IPS-NIHi7 (cell line): ENCODE data around the gene BCL7C.

Source experiments
- DNase-seq: peaks from one replicate; pipeline ENCODE4 v3.0.0; 2012; ENCODE audit warnings: mixed read lengths; ENCODE audit errors: extremely low spot score

Gene BCL7C

DNA sequence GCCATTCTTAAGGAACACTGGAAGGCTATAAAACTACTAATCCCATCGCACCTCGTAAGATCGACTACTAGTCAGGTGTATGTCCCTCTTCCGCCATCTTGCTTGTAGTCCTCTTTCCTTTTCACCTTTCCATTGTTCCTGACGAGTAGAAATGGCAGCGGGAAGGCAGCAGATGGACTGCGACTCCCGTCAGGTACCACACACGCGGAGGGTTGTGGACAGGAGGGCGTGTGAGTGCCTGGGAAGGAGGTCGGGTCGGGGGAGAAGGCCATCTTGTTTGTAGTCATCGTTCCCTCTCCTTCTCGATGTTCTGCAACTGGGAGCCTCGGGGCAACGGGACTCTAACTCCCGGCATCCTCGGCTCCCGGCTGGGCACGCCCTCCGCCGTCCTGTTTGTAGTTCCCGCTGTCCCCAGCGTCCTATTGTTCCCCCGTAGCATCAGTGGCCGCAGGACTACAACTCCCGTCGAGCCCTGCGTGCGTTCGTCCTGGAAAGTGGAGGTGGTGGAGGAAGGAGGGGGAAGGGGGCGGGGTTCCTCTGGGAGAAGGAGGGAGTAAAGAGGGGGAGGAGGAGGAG, 29.2 kb upstream of the BCL7C start:
- peak; percentile 89 for DNase-seq

DNA sequence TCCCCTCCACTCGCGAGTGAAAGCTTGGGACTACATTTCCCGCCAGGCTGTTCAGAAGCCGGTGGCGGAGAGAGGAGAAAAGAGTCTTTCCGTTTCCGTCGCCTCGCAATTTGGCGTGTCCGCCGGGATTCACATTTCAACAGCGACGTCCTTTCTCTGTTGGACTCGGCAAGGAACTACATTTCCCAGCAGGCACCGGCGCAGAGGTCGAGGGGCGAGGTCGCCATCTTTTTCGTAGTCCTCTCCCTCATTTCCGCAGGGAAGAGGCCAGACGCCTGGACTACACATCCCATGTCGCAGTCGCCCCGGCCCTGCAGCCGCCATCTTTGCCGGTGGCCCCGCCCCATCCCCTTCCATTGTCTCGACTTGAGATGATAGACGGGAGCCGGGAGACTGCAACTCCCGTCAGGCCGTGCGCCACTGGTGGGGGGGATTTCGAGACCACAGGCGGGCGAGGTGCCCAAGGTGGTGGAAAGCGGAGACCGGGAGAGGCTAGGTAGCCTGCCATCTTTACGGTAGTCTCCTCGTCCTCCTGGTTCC, 28.6 kb upstream of the BCL7C start:
- DNase-seq, result peak; percentile 87

DNA sequence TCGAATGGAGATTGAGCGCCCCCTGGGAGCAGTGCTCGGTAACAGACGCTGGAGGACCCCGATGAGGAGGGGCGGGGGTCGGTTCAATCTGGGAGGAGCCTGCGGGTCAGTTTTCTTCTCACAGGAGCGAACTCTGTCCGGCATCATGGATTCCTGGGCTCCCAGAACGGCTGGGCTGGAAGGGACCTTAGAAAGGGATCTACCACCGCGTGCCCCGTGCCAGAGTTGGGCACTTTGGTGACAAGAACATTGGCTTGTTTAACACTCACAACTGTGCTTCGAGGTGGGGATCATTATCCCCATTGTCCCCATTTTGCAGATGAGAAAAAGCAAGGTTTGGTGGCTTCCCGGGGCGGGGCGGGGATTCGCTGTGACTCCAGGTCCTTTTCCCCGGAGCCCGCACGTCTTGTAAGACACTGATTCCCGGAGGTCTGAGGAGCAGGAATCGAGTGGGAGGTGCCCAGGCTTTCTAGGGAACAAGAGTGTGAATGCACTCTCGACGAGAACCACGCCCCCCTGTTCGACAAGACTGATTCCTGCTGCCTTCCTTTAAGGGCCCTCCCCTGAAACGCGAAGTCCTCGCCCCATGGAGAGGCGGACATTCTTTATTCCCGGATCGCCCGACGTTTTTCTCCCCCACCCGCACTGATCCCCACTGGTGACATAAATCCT, 28.0 kb upstream of the BCL7C start:
- peak; percentile 91 for DNase-seq

DNA sequence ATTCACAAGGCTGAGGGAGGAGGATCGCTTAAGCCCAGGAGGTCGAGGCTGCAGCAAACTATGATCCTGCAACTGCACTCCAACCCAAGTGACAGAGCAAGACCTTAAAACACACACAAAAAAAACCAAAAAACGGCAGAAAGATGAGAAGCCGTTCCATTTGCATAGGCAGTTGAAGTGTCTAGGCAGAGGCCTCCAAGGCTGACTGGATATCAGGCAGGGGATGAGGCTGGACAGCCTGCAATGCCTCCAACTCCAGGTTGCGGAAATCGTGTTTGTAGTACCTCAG, 27.5 kb upstream of the BCL7C start:
- no peak for DNase-seq

DNA sequence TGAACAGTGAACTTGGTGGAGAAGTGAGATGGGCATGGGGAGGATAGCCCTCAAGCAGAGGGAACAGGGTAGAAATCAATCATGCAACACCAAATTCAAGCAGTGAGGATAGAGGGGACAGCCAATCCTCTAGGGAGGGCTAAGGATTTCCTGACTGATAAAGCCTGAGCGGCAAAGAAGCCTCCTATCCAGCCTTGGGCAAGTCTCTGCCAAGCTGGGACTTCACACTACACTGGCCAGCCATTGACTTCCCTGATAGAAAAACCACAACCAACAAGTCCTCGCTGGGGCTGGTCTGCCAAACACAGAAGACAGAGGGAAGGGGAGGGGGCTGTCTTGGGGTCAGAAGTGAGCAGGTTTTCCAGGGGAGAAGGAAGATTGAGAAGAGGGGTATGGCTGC, 27.0 kb upstream of the BCL7C start:
- DNase-seq, result no peak

DNA sequence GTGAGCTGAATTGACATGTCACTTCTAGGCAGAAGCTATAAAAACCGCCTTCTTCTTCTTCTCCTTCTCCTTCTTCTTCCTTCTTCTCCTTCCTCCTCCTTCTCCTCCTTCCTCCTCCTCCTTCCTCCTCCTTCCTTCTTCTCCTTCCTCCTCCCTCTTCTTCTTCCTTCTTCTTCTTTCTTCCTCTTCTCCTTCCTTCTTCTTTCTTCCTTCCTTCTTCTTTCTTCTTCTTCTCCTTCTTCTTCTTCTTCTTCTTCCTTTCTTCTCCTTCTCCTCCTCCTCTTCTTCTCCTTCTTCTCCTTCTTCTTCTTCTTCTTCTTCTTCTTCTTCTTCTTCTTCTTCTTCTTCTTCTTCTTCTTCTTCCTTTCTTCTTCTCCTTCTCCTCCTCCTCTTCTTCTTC, 24.7 kb upstream of the BCL7C start:
- DNase-seq, result no peak

DNA sequence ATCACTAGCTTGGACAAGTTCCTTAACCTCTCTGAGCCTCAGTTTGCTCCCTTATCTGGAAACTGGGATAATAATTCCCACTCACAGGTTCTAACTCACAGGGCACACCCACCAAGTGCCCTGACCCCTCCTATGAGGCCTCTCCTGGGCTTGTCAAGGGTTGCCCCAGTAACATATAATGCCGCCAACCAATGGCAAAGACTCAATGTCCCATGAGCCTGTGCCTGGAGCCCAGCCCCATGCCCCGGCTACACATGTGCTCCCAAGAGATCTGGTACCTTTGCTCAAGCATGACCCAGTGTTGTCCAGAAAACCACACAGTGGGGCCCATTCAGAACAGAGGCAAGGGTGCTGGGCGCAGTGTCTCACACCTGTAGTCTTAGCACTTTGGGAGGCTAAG, 21.0 kb upstream of the BCL7C start:
- DNase-seq, result no peak

DNA sequence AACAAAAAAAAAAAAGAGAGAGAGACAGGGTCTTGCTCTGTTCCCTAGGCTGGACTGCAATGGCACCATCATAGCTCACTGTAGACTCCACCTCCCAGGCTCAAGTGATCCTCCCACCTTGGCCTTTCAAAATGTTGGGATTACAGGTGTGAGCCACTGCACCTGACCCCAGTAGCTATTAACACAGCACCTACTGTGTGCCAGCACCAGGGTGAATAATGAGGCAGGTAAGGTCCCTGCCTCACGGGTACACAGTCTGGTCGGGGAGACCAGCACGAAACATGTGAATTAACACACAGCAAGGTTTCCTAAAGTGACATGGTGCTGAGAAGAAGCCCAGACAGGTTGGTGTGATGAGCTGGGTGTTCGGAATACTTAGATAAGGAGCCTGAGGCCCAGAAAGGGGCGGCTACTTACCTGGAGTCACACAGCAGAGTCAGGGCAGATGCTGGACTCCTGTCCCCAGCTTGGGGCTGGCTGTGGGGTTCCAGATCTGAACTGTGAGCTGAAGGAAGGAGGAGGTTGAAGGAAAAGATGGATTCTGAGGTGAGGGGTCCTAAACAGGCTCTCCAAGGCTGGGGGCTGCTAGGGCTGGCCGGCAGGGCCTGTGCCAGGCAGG, 19.0 kb upstream of the BCL7C start:
- no peak for DNase-seq

DNA sequence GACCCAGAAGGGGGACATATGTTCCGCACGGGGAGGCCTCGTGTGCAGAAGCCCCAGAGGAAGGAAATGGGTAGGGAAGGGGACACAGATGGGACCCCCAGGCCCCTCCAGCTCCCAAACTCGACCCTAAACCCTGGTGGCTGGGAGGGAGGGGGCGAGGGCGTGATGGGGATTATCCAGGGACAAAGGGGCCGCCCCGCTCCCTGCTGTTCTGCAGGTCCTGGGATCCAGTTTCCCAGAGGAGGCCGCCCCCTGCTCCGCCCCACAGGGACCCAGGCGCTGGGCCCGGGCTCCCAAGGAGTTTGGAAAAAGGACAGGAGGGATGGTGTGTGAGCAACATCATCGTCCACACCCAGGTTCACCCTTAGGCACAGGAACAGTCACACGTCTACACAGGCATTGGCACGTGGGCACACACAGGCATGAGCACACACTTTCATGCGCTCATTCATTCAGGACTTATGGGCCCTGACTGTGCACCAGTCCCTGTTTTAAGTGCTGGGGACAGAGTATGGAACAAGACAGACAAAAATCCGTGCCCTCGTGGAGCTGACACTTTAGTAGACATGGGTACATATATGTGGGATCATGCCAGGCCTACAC, 16.7 kb upstream of the BCL7C start:
- peak; percentile 26 for DNase-seq

DNA sequence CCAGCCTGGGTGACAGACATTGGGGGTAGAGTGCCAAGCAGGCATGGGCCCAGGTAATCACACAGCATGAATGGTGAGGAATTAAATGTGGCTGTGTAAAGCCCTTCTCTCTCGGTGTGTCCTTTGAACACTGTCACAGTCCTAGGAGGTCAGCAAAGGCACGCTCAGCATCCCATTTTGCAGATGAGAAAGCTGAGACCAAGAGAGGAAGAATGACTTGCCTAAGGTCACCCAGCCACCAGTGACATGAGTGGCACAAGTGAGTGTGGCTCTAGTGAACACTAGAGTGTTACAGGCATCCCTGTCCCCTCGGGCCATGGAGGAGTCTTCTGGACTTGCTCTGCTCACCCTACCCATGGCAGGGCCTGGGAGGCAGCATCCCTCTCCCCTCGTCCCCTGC, 13.2 kb upstream of the BCL7C start:
- no peak for DNase-seq

DNA sequence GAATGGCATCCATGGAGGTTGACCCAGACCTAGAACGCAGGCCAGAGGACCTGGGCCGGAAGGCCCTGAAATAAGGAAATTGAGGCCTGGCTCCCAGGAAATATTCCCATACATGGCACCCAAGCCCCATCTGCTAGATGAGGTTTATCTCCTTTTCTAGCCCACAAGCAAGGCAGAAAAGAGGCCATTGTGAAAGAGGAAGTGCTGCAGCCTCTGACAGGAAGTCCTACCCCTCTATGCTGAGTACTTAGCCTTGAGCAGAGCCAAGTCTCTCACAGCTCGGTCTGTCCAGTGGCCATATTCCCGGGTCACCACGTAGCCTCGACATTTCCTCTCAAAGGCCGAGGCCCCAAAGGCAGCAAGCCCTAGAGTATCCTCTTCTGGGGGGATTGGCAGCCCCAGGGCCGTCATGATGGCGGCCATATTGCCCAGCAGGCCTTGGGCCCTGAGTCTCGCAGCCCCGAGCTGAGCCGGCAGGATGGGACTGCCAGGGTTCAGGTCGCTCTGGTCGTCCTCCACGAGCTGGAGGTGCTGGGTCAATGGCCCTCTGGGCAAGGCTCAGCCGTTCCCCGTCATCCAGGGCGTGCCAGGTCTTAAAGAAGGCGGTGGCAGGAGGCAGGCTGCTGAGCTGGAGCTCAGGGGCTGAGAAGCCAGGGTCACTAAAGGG, 10.4 kb upstream of the BCL7C start:
- DNase-seq, result no peak

DNA sequence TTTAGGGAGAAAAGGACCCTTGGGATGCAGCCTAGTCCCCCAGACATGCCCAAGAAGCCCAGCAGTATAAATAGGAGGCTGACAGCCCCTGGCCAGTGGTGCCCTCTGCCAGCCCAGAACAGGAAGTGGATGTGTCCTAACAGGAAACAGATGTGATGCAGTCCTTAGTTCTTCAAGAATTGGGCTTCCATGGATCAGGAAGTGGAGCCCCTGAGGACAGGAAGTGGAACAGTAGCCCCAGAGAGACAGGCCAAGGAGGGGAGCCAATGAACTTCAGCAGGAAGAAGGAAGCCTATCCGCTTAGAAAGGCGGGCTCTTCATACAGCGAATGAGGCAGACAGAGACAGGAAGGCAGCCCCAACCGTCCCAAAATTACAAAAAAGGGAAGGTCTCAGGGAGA, 9.7 kb upstream of the BCL7C start:
- DNase-seq, result no peak

DNA sequence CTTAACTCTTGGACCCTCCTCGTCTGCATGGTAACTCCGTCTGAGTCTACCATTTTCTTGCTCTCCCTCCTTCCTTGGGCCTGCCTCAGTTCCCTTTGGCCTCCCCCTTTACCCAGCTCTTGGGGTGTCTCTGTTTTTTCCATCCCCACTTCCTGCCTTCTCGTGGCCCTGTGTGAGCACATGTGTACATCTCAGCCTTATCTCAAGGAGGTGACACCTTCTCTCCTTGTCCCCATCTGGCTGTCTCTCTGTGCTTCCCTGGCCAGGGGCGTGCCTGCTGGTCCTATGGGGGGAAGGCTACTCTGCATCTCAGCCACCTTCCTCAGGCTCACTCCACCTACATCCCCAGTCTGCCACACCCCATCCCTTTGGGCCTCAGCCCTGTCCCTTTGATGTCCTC, 9.1 kb upstream of the BCL7C start:
- peak; percentile 34 for DNase-seq

DNA sequence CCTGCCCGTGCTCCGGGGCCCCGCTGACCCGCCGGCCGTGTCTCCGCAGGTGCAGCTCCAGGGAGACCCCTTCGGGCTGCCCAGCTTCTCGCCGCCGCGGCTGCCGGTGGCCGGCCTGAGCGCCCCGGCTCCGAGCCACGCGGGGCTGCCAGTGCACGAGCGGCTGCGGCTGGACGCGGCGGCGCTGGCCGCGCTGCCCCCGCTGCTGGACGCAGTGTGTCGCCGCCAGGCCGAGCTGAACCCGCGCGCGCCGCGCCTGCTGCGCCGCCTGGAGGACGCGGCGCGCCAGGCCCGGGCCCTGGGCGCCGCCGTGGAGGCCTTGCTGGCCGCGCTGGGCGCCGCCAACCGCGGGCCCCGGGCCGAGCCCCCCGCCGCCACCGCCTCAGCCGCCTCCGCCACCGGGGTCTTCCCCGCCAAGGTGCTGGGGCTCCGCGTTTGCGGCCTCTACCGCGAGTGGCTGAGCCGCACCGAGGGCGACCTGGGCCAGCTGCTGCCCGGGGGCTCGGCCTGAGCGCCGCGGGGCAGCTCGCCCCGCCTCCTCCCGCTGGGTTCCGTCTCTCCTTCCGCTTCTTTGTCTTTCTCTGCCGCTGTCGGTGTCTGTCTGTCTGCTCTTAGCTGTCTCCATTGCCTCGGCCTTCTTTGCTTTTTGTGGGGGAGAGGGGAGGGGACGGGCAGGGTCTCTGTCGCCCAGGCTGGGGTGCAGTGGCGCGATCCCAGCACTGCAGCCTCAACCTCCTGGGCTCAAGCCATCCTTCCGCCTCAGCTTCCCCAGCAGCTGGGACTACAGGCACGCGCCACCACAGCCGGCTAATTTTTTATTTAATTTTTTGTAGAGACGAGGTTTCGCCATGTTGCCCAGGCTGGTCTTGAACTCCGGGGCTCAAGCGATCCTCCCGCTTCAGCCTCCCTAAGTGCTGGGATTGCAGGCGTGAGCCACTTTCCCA, 8.4 kb upstream of the BCL7C start:
- peak; percentile 83 for DNase-seq

DNA sequence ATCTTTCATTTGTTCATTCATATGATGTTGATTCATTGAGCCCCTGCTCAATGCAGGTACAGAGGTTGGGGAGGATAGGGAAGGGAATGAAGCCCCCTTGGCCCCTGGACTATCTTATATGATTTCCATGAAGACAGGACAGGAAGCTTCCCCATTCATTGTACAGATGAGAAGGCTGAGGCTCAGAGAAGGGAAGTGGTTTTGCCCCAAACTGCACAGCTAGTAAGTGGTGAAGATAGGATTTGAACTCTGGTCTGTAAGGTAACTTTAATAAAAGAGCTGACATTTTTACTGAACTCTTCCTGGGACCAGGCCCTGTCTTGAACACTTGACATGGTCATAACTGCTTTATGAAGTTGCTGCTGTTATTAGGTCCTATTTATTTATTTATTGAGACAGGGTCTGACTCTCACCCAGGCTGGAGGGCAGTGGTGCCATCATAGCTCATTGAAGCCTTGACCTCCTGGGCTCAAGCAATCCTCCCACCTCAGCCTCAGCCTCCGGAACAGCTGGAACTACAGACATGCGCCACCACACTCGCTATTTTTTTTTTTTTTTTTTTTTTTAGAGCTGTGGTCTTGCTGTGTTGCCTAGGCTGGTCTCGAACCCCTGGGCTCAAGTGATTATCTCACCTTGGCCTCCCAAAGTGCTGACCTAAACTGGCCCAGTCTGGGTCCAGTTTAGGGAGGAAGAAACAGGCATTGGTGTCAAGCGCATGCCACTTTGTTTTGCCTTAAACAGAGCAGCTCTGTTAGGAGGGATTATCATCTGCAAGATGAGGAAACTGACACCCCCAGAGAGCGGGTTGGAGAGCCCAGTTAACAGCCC, 7.5 kb upstream of the BCL7C start:
- no peak for DNase-seq

DNA sequence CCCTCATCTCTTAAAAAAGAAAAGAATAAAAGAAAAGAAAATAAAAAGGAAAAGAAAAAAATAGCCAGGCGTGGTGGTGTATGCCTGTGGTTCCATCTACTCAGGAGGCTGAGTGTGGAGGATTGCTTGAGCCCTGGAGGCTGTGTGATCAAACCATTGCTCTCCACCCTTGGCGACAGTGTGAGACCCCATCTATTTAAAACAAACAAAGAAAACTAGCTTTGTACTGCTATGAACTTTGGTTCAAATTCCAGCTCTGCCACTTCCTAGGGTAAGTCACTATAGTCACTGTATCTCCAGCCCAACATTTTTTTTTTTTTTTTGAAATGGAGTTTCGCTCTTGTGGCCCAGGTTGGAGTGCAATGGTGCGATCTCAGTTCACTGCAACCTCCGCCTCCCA, 6.7 kb upstream of the BCL7C start:
- no peak for DNase-seq

DNA sequence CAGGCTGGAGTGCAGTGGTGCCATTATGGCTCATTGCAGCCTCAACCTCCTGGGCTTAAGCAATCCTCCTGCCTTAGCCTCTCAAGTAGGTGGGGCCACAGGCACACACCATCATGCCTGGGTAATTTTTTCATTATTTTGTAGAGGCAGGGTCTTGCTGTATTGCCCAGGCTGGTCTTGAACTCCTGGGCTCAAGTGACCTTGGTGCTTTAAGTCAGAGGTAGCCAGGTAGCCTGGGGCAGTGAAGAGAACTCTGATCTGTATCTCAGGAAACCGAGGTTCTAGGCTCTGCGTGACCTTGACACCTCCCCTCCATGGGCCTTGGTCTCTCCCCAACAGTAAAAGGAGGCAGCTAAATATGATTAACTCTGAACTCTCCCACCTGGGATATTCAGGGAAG, 5.9 kb upstream of the BCL7C start:
- no peak for DNase-seq

DNA sequence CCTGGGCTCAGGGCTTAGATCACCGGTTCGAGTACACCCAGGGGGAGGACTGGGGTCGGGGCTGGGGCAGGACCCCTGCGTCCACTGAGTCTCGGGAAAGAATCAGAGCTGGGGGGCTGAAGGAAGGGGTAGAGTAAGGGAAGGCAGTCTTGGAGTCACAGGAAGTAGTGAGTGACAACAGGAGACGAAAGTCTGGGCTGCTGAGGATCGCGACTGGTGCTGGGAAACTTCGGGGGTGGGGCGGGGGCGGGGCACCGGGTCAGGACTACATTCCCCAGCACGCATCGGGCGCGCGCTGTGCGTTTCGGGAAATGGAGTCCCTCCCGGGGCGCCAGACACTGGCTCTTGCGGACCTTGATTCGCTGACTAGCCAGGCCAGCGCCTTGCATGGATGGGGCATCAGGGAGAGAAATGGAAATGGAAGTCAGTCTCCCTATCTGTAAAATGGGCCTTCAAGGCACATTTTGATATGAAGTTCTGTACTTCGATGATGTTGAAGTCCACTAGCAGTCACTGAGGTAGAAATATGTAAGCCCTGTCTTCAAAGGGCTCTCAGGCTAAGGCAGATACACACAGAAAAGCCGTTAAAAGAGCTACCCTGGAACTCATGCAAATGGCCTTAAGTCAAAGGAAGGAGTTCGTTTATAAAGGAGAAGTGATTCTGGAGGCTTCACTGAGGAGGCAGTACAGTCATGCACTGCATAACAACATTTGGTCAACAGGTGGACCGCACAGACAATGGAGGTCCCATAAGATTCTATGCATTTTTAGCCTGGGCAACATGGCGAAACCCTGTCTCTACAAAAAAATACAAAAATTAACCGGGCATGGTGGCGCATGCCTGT, 3.2 kb upstream of the BCL7C start:
- peak; percentile 86 for DNase-seq

DNA sequence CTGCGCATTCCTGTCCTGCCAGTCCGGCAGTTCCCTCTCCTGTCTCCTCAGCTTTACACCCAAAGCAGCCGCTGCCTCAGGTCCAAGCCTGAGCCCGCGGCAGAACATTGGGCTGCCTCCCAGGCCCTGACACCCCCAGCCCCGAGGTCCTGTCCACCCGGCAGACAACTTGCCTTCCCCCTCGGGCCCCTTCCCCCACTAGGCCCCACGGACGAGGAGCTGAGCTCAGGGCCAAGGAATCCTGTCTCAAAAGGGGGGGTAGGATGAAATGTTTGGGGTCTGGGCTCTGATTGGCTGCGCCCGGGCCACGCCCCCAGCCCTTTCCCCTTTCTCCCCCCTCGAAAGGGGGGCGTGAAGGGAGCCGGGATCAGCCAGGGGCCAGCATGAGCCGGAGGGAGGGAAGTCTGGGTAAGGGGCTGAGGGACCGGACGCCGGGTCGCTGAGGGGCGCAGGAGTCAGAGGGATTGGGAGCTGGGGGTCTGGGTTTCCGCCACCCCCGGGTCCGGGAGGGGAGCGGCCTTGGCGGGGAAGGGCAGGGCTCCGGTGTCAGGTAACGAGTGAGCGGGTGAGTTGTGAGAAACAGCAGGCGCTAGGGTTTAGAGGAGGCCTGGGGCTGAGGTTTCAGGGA, 2.5 kb upstream of the BCL7C start, which contains the start of gene CTF1:
Gene CTF1, plus strand, starts transcription at position 354 of the 628 bp plus-strand sequence. Its CDS starts 30 bp downstream, at position 384.
- peak; percentile 77 for DNase-seq
